ENCODE results near the gene HLA-G.

The HLA-G gene

GRCh38 chr6:29816030-29816429 lies 11.6 kb upstream of the HLA-G start:
- DNase-seq (ENCODE audit: low read depth, low spot score): no peak

- DNase-seq (ENCODE audit: low read depth, low spot score): no peak
Observed at GRCh38 chr6:29818892-29819291, 8.7 kb upstream of the HLA-G start.

GRCh38 chr6:29824144-29824543 lies 3.5 kb upstream of the HLA-G start:
- DNase-seq (ENCODE audit: low read depth, low spot score): no peak

- no peak for DNase-seq (ENCODE audit: low read depth, low spot score)
Observed at GRCh38 chr6:29825848-29826247, 1.8 kb upstream of the HLA-G start.

- no peak for DNase-seq (ENCODE audit: low read depth, low spot score)
Observed at GRCh38 chr6:29826271-29826670, 1.4 kb upstream of the HLA-G start.

GRCh38 chr6:29828471-29828797 lies 809 bp downstream of the HLA-G start:
- DNase-seq (ENCODE audit: low read depth, low spot score): no peak

- DNase-seq (ENCODE audit: low read depth, low spot score): no peak
Observed at GRCh38 chr6:29829766-29830165, 2.1 kb downstream of the HLA-G start.

GRCh38 chr6:29830409-29830808 lies 2.8 kb downstream of the HLA-G start:
- DNase-seq (ENCODE audit: low read depth, low spot score): no peak

- no peak for DNase-seq (ENCODE audit: low read depth, low spot score)
Observed at GRCh38 chr6:29831776-29832175, 4.2 kb downstream of the HLA-G start.

- DNase-seq (ENCODE audit: low read depth, low spot score): no peak
Observed at GRCh38 chr6:29834564-29835436, 7.2 kb downstream of the HLA-G start.

- no peak for DNase-seq (ENCODE audit: low read depth, low spot score)
Observed at GRCh38 chr6:29839917-29840316, 12.3 kb downstream of the HLA-G start.

- DNase-seq (ENCODE audit: low read depth, low spot score): no peak
Observed at GRCh38 chr6:29841030-29841429, 13.4 kb downstream of the HLA-G start.

- no peak for DNase-seq (ENCODE audit: low read depth, low spot score)
Observed at GRCh38 chr6:29845405-29846006, 17.9 kb downstream of the HLA-G start.

GRCh38 chr6:29847871-29848630 lies 20.4 kb downstream of the HLA-G start:
- no peak for DNase-seq (ENCODE audit: low read depth, low spot score)

GRCh38 chr6:29850011-29850553 lies 22.5 kb downstream of the HLA-G start:
- no peak for DNase-seq (ENCODE audit: low read depth, low spot score)

- no peak for DNase-seq (ENCODE audit: low read depth, low spot score)
Observed at GRCh38 chr6:29851190-29851589, 23.6 kb downstream of the HLA-G start.

- DNase-seq (ENCODE audit: low read depth, low spot score): no peak
Observed at GRCh38 chr6:29853245-29853644, 25.6 kb downstream of the HLA-G start.

- DNase-seq (ENCODE audit: low read depth, low spot score): no peak
Observed at GRCh38 chr6:29858006-29858405, 30.4 kb downstream of the HLA-G start.

- no peak for DNase-seq (ENCODE audit: low read depth, low spot score)
Observed at GRCh38 chr6:29861521-29862255, 34.1 kb downstream of the HLA-G start.

- DNase-seq (ENCODE audit: low read depth, low spot score): no peak
Observed at GRCh38 chr6:29864037-29864810, 36.6 kb downstream of the HLA-G start.

GRCh38 chr6:29865631-29866030 lies 38.0 kb downstream of the HLA-G start:
- DNase-seq (ENCODE audit: low read depth, low spot score): no peak
